ENCODE measurements around the gene RNU1-3. TPM values are rescaled to one million over a fixed set of nuclear protein-coding genes. Genes with fewer than 3 reads are reported as not detected.

Gene RNU1-3
- total and polyA plus RNA-seq, 9 of the 15 experiments (the other 6 are each of a cell fraction or from before 2014, with no cell fraction given) = under 0.01 to 32,823 (median 2,538) TPM; not detected in 4

DNA sequence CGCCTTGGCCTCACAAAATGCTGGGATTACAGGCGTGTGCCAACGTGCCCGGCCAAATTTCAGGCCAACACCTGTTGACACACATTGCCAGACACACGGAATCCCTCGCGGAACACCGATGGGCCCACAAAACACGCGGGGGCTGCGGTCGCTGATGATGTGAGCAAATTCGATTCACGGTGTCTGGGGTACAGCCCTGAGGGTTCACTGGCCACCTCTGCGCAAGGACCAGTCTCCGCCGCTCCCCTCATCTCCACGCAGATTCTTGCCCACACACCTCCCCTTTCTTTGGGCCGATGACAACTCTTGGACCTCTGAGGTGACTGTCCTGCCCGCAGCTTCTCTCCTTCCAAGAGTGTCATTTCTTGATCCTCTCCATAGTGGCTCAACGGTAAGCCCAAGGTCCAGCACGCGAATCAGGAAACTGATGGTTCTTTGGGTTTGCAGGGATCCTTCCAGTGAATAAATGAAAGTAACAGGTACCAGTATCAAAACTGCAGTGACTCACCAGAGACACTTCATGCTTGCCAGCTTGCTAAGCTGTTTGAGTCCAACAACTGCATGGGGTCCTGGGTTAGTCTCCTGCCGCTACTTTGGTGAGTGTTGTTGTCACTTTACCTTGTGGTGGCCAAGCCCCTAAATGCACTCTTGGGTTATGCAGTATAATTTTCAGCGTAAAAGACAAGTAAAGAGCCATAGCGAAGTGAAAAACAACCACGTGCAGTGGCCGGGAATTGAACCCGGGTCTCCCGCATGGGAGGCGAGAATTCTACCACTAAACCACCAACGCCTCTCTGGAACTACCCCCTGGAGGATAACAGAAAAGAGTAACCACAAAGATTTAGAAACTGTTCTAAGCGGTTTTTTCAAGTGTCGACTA lies 11.0 kb upstream of the RNU1-3 start (continued):
- TF ChIP-seq, protein P1, sequence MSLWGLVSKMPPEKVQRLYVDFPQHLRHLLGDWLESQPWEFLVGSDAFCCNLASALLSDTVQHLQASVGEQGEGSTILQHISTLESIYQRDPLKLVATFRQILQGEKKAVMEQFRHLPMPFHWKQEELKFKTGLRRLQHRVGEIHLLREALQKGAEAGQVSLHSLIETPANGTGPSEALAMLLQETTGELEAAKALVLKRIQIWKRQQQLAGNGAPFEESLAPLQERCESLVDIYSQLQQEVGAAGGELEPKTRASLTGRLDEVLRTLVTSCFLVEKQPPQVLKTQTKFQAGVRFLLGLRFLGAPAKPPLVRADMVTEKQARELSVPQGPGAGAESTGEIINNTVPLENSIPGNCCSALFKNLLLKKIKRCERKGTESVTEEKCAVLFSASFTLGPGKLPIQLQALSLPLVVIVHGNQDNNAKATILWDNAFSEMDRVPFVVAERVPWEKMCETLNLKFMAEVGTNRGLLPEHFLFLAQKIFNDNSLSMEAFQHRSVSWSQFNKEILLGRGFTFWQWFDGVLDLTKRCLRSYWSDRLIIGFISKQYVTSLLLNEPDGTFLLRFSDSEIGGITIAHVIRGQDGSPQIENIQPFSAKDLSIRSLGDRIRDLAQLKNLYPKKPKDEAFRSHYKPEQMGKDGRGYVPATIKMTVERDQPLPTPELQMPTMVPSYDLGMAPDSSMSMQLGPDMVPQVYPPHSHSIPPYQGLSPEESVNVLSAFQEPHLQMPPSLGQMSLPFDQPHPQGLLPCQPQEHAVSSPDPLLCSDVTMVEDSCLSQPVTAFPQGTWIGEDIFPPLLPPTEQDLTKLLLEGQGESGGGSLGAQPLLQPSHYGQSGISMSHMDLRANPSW (CRISPR knock-in tag; IDR thresholded peaks at IDR 0.05) = peak; percentile 59; the same call in 1 of the 2 replicates
- TF ChIP-seq PHF8 (IDR thresholded peaks at IDR 0.05; ENCODE audit: borderline replicate concordance, low read length) (no peak), NRF1 (conservative IDR thresholded peaks at IDR 0.05 in 1 of 2, IDR thresholded peaks at IDR 0.05 in 1 of 2) (no peak), POLR2H (tag; IDR thresholded peaks at IDR 0.05; ENCODE audit: low read depth) (peak; percentile 100), CREB1 (IDR thresholded peaks at IDR 0.05) (no peak), CREB1 (CRISPR knock-in tag; IDR thresholded peaks at IDR 0.05) (no peak), ELF4 (CRISPR knock-in tag; IDR thresholded peaks at IDR 0.05) (peak; percentile 68; the same call in 1 of the 2 replicates), ILK (tag; IDR thresholded peaks at IDR 0.05; ENCODE audit: borderline replicate concordance, low read depth) (no peak), PHF21A (IDR thresholded peaks at IDR 0.05; ENCODE audit: borderline replicate concordance, low read depth) (0 out of 2 replicates have a peak, but pooled peaks have one; percentile 50), RAD21 (CRISPR knock-in tag; conservative IDR thresholded peaks at IDR 0.05 in 1 of 2, IDR thresholded peaks at IDR 0.05 in 1 of 2) (0 out of 4 replicates have a peak, but pooled peaks of 1 of the 2 experiments have one; percentile 18), SMARCA4 (IDR thresholded peaks at IDR 0.05) (no peak), MTA1 (IDR thresholded peaks at IDR 0.05; ENCODE audit: borderline replicate concordance) (peak; percentile 81; the same call in 1 of the 2 replicates), ZNF282 (CRISPR knock-in tag; IDR thresholded peaks at IDR 0.05) (no peak), ZNF133 (CRISPR knock-in tag; IDR thresholded peaks at IDR 0.05) (no peak), NFE2 (IDR thresholded peaks at IDR 0.05; ENCODE audit: low read depth) (no peak), RB1 (IDR thresholded peaks at IDR 0.05; ENCODE audit: low read depth) (peak; percentile 78), SMAD4 (CRISPR knock-in tag; conservative IDR thresholded peaks at IDR 0.05) (0 out of 2 replicates have a peak, but pooled peaks have one; percentile 40), FOSL1 (tag; conservative IDR thresholded peaks at IDR 0.05) (peak; percentile 77)
- TF ChIP-seq, protein P2, sequence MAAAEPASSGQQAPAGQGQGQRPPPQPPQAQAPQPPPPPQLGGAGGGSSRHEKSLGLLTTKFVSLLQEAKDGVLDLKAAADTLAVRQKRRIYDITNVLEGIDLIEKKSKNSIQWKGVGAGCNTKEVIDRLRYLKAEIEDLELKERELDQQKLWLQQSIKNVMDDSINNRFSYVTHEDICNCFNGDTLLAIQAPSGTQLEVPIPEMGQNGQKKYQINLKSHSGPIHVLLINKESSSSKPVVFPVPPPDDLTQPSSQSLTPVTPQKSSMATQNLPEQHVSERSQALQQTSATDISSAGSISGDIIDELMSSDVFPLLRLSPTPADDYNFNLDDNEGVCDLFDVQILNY (CRISPR knock-in tag; IDR thresholded peaks at IDR 0.05) = no peak
- TF ChIP-seq, protein P3, sequence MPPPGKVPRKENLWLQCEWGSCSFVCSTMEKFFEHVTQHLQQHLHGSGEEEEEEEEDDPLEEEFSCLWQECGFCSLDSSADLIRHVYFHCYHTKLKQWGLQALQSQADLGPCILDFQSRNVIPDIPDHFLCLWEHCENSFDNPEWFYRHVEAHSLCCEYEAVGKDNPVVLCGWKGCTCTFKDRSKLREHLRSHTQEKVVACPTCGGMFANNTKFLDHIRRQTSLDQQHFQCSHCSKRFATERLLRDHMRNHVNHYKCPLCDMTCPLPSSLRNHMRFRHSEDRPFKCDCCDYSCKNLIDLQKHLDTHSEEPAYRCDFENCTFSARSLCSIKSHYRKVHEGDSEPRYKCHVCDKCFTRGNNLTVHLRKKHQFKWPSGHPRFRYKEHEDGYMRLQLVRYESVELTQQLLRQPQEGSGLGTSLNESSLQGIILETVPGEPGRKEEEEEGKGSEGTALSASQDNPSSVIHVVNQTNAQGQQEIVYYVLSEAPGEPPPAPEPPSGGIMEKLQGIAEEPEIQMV (tag; conservative IDR thresholded peaks at IDR 0.05; ENCODE audit: low read depth) = no peak
- TF ChIP-seq, protein P4, sequence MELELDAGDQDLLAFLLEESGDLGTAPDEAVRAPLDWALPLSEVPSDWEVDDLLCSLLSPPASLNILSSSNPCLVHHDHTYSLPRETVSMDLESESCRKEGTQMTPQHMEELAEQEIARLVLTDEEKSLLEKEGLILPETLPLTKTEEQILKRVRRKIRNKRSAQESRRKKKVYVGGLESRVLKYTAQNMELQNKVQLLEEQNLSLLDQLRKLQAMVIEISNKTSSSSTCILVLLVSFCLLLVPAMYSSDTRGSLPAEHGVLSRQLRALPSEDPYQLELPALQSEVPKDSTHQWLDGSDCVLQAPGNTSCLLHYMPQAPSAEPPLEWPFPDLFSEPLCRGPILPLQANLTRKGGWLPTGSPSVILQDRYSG (tag; conservative IDR thresholded peaks at IDR 0.05; ENCODE audit: low read depth) = no peak
